RCC 7860 (cell line): ENCODE measurements around the gene VPS9D1.
A peak's percentile ranks its signal among the peaks of the same experiment; 100 is the strongest.

Source experiments
- DNase-seq: peaks from one replicate; pipeline ENCODE4 v3.0.0-alpha.2; 2015; ENCODE audit warnings: low spot score
- FAIRE-seq: peaks from 2 replicates; lab custom pipeline; 2012; peaks lifted over from hg19 to GRCh38; lab: Jason Lieb, UNC

VPS9D1 gene, protein sequence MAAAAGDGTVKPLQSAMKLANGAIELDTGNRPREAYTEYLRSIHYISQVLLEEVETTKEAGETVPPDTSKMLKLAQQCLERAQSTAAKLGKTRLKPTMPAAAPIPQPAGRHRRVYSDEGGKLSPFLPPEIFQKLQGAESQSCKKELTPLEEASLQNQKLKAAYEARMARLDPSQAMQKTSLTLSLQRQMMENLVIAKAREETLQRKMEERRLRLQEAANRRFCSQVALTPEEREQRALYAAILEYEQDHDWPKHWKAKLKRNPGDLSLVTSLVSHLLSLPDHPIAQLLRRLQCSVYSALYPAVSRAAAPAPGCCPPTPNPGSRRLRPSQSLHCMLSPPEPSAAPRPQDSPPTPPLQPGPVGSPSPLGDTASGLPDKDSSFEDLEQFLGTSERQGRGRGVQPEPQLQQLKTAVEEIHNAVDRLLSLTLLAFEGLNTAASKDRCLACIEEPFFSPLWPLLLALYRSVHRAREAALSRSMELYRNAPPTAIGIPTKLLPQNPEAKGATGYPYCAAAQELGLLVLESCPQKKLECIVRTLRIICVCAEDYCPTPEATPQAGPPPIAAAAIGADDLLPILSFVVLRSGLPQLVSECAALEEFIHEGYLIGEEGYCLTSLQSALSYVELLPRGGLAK

GRCh38 chr16:89720813-89721545 is at the start of gene VPS9D1, which contains the start of gene ZNF276:
VPS9D1 (minus strand) TSS chr16:89720898; CDS start chr16:89720861, 37 bp downstream.
ZNF276 (plus strand) TSS chr16:89721537; CDS start chr16:89721641, 104 bp downstream.
- DNase-seq, result peak; percentile 53
- FAIRE-seq, result no peak

- DNase-seq, result no peak
- FAIRE-seq, result no peak
Measured at GRCh38 chr16:89770367-89770766, 49.7 kb upstream of the VPS9D1 start.

- FAIRE-seq (no peak), DNase-seq (no peak)
Measured at GRCh38 chr16:89765292-89765830, 44.7 kb upstream of the VPS9D1 start.

- DNase-seq (no peak), FAIRE-seq (no peak)
Measured at GRCh38 chr16:89764711-89765201, 44.1 kb upstream of the VPS9D1 start.

DNA sequence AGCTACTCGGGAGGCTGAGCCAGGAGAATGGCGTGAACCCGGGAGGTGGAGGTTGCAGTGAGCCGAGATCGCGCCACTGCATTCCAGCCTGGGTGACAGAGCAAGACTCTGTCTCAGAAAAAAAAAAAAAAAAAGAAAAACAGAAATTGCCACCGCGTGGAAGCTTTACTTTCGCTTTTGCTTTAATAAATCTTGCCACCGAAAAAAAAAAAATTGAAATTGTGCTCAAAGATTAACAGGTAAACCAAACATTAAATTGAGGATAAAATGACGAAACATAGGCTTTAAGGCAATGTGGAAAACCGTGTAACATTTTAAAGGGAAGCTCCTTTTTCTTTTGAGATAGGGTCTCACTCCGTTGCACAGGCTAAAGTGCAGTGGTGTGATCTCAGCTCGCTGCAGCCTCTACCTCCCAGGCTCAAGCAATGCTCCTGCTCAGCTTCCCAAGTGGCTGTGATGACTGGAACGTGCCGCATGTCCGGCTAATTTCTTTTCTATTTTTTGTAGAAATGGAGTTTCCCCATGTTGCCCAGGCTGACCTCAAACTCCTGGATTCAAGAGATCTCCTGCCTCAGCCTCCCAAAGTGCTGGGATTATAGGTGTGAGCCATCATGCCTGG is 40.7 kb upstream of the VPS9D1 start:
- FAIRE-seq (no peak), DNase-seq (no peak)

- no peak for FAIRE-seq
- no peak for DNase-seq
Measured at GRCh38 chr16:89759746-89760340, 39.1 kb upstream of the VPS9D1 start.

- FAIRE-seq, result no peak
- DNase-seq, result no peak
Measured at GRCh38 chr16:89749637-89750036, 28.9 kb upstream of the VPS9D1 start.

GRCh38 chr16:89748921-89749320 is 28.2 kb upstream of the VPS9D1 start:
- DNase-seq, result no peak
- FAIRE-seq, result no peak

- no peak for FAIRE-seq
- DNase-seq, result no peak
Measured at GRCh38 chr16:89748076-89748475, 27.4 kb upstream of the VPS9D1 start.

GRCh38 chr16:89746043-89746442 is 25.3 kb upstream of the VPS9D1 start:
- DNase-seq, result no peak
- FAIRE-seq, result no peak

GRCh38 chr16:89744813-89745212 is 24.1 kb upstream of the VPS9D1 start:
- FAIRE-seq, result no peak

DNA sequence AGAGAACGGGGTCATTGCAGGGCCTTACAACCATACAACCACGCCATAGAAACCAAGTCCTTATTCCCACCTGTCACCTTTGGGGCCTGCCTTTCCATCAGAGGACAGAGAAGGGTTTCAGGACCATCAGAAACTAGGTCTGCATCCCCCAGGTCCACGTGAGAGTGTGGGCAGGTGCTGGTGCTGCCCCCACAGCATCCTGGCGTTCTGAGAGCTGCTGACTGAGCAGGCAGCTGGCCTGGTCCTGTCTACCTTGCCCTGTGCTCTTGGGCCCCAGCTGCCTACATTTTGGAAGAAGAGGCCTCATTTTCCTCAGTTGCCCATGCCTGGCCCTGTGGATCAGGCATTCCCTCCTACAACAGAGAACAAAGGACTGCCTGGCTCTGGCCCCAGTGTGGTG is 22.2 kb upstream of the VPS9D1 start:
- FAIRE-seq, result no peak
- DNase-seq, result no peak

More at GRCh38 chr16:89744813-89745212, 24.1 kb upstream of the VPS9D1 start:
- DNase-seq, result no peak

DNA sequence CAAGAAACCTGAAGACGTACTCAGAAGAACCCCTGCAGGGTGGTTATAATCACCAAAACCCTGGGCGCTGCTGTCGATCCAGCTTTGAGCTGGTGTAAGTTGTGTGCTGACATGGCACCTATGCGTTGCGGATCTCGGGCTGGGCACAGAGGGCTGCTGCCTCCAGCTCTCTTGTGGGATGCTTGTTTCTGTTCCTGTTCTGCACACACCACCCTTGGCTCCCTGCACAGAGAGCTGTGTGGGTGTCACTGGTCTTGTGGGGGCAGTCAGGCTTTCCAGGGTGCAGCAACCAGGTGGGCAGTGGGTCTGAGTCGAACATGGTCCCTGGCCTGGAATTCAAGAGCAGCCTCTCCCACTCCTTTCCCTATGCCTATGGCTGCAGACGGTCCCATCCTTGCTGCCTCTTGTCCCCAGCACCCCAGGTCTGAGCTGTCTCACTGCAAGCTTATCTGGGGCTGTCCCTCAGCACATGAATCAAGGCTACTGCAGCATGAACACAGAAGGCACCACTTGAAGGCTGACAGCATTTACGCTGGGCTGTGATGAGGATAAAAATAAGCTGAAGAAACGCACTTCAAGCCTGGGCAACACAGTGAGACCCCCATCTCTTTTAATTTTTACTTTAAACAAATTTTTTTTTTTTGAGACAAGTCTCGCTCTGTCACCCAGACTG is 20.8 kb upstream of the VPS9D1 start:
- no peak for FAIRE-seq
- DNase-seq, result no peak

DNA sequence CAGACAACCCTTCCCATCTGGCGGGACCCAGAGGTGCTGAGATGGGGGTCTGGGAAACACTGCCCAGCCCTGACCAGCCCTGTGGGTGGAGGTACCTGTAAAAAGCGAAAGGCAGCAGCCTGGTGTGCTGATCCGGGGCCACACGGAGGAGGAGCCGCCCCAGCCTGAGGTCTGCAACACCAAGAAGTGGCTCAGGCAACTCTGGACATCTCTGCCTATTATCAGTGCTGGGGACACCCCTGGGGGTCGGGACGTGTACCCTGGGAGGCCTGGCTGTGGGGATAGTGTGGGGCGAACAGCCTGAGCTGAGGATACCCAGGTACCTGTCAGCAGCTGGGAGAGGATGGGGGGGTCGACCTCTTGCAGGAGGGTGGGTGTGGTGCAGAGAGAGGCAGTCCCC is 18.7 kb upstream of the VPS9D1 start:
- no peak for DNase-seq
- FAIRE-seq, result no peak

- DNase-seq (no peak), FAIRE-seq (no peak)
Measured at GRCh38 chr16:89738538-89739317, 18.0 kb upstream of the VPS9D1 start.

DNA sequence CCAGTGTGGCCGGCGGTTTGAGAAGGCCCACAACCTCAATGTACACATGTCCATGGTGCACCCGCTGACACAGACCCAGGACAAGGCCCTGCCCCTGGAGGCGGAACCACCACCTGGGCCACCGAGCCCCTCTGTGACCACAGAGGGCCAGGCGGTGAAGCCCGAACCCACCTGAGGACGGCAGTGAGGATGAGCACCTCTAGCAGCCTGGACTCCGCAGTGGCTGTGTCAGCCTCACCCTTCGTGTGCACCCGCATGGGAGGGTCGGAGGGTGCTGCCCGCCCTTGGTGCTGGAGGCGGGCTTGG is 17.3 kb upstream of the VPS9D1 start:
- no peak for FAIRE-seq
- DNase-seq, result no peak

DNA sequence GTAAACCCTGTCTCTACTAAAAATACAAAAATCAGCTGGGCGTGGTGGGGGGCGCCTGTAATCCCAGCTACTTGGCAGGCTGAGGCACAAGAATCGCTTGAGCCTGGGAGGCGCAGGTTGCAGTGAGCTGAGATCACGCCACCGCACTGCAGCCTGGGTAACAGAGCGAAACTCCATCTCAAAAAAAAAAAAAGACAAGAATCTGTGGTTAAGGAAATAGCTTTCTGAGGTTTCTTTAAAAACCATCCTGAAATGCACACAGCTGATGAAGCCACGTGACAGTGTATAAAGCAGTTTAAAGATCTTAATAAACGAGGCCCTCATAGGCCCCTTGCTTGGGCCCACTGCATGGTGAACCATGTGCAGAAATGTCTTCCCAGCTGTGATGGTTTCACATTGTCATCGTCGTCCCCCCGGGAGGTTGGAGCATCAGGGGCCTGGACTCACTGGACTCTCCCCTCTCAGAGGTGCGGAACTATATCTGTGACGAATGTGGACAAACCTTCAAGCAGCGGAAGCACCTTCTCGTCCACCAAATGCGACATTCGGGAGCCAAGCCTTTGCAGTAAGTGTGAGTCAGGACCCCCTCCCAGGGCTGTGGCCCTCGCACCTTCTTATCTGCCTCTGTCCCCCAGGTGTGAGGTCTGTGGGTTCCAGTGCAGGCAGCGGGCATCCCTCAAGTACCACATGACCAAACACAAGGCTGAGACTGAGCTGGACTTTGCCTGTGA is 16.8 kb upstream of the VPS9D1 start:
- no peak for FAIRE-seq
- DNase-seq, result no peak

DNA sequence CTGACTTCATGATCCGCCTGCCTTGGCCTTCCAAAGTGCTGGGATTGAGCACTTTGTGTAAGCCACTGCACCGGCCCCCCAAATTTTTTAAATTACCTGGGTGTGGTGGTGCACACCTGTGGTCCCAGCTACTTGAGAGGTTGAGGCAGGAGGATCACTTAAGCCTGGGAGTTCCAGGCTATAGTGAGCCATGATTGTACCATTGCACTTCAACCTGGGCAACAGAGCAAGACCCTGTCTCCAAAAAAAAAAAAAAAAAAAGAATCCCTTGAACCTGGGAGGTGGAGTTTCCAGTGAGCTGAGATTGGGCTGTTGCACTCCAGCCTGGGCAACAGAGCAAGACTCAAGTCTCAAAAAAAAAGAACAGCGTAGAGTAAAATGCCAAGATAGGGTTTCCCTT is 15.9 kb upstream of the VPS9D1 start:
- DNase-seq, result no peak
- FAIRE-seq, result no peak

DNA sequence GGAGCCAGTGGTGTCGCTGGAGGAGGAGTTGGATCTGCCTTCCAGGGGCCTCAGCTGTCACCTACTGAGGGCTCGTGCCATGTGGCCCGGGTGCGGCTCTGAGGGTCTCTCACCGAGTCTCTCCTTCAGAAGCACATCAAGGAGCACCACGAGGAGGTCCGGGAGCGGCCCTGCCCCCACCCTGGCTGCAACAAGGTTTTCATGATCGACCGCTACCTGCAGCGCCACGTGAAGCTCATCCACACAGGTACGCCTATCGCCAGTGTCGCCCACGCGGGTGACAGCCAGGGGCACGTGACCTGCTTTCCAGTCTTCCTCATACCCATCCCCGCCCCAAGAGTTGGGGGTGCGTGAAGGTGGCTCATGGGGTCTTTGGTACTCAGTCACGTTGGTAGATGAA is 13.1 kb upstream of the VPS9D1 start:
- FAIRE-seq (no peak), DNase-seq (no peak)
